HEK293T (cell line): ENCODE measurements around the gene LOXL1.

Experiments
- BHLHE40 ChIP-seq: fragments of 450-650 bp; IDR thresholded peaks from 2 replicates; pipeline ENCODE4 v1.6.1; 2016; ENCODE audit warnings: mild to moderate bottlenecking, moderate library complexity, borderline replicate concordance
- CTBP1 ChIP-seq: fragments of 450-650 bp; IDR thresholded peaks from 2 replicates; pipeline ENCODE4 v1.6.1; 2016; ENCODE audit warnings: borderline replicate concordance
- FOXK2 ChIP-seq: fragments of 450-650 bp; IDR thresholded peaks from 2 replicates; pipeline ENCODE4 v1.6.1; 2016; ENCODE audit warnings: mild to moderate bottlenecking
- FOXM1 ChIP-seq: fragments of 450-650 bp; IDR thresholded peaks from 2 replicates; pipeline ENCODE4 v1.6.1; 2017; ENCODE audit warnings: mild to moderate bottlenecking, borderline replicate concordance
- LEF1 ChIP-seq: fragments of 450-650 bp; IDR thresholded peaks from 2 replicates; pipeline ENCODE4 v1.6.1; 2017; ENCODE audit warnings: mild to moderate bottlenecking, borderline replicate concordance
- SP1 ChIP-seq: fragments of 450-650 bp; IDR thresholded peaks from 2 replicates; pipeline ENCODE4 v1.6.1; 2017
- SUZ12 ChIP-seq: fragments of 450-650 bp; IDR thresholded peaks from 2 replicates; pipeline ENCODE4 v1.6.1; 2016; ENCODE audit warnings: mild to moderate bottlenecking

GRCh38 chr15:73936181-73936580, 9.9 kb downstream of the LOXL1 start:
- TF ChIP-seq CTBP1, result no peak
- no peak for TF ChIP-seq LEF1
- no peak for TF ChIP-seq FOXK2
- no peak for TF ChIP-seq BHLHE40
- no peak for TF ChIP-seq SP1
- TF ChIP-seq SUZ12, result no peak
- TF ChIP-seq FOXM1, result no peak
